NCI-H69 (cell line): ENCODE data around the gene TSACC.
A peak's percentile ranks its signal among the peaks of the same experiment; 100 is the strongest.

Experiments
- DNase-seq: peaks from one replicate; lab custom pipeline; 2025; lab: John Stamatoyannopoulos, UW

TSACC gene

GRCh38 chr1:156394835-156395461 lies 56.6 kb downstream of the TSACC start:
- peak; percentile 70 for DNase-seq
